GM19372 (cell line): Measurements from ENCODE around the gene STX8.
"Not testable (repeated sequence)": the region's sequence is repeated elsewhere in the genome, so short reads cannot be mapped to it uniquely, and the experiment has no call there.

Experiments used
- ATAC-seq: cut with Tn5 transposase; IDR thresholded peaks from one replicate; pipeline ENCODE4 v1.9.1; 2021; ENCODE audit warnings: mild to moderate bottlenecking, low read depth, moderate library complexity; ENCODE audit not compliant: unreplicated experiment

The STX8 gene

GRCh38 chr17:9575381-9576101 lies at the start of gene STX8:
Gene STX8, minus strand, starts transcription at chr17:9575820. Its CDS starts 12 bp downstream, at chr17:9575808.
- peak; percentile 75 for ATAC-seq

- ATAC-seq = no peak
These were observed 47.3 kb upstream of the STX8 start for GRCh38 chr17:9622961-9623360.

GRCh38 chr17:9615486-9615885 lies 39.9 kb upstream of the STX8 start:
- ATAC-seq = no peak

DNA sequence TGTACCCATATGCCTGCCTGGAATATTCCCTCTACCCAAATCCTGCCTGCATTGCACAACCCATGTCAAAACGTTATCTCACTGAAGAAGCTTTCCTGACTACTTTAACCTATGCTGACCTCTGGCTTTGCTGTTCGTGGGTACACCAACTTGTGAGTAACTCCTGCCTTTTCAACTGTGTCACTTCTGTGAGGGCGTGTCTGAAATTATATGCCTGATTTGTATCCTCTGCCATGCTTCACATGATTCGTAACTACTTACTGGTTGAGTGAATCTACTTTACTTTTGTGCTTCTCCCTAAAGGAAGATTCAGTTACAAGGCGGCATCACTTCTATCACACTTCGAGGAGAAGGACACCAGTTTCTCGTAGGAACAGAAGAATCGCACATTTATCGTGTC lies 36.4 kb upstream of the STX8 start:
- ATAC-seq = no peak

DNA sequence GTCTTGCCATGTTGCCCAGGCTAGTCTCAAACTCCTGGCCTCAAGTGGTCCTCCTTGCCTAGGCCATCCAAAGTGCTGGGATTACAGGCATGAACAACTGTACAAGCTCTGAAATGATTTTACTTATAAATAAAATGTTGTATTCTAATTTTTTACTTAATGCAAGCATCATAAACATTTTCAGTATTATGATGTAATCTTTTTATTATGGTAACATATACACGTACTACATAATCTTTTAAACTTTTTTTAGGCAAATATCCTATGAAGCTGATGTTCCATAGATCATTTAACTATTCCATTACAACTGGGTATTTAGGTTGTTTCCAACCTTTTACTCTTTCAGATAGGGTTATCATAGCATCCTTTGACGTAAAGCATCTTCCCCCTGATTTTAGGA lies 35.9 kb upstream of the STX8 start:
- no peak for ATAC-seq

GRCh38 chr17:9607058-9607457 lies 31.4 kb upstream of the STX8 start:
- ATAC-seq = not testable (repeated sequence)

GRCh38 chr17:9606453-9606852 lies 30.8 kb upstream of the STX8 start:
- ATAC-seq = no peak

DNA sequence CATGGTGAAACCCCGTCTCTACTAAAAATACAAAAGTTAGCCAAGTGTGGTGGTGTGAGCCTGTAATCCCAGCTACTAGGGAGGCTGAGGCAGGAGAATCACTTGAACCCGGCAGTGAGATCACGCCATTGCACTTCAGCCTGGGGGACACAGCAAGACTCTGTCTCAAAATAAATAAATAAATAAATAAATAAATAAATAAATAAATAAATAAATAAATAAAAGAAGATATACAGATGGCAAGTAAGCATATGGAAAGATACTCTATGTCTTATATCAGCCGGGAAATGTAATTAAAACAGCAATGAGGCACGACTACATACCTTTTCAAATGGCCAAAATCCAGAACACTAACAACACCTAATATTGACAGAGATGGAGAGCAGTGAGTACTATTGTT lies 29.0 kb upstream of the STX8 start:
- not testable (repeated sequence) for ATAC-seq

GRCh38 chr17:9598661-9599060 lies 23.0 kb upstream of the STX8 start:
- no peak for ATAC-seq

DNA sequence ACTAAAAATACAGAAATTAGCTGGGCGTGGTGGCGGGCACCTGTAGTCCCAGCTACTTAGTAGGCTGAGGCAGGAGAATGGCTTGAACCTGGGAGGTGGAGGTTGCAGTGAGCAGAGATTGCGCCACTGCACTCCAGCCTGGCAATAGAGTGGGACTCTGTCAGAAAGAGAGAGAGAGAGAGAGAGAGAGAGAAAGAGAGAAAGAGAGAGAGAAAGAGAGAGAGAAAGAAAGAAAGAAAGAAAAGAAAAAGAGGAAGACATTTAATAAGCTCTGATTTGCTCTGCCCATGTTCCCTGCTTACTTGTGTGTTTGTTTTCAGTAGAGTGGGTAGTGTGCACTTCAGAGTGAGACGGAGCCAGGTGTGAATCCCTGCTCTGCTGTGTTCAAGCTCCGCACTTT lies 22.0 kb upstream of the STX8 start:
- ATAC-seq = not testable (repeated sequence)

- ATAC-seq = no peak
These were observed 18.4 kb upstream of the STX8 start for GRCh38 chr17:9594065-9594464.

DNA sequence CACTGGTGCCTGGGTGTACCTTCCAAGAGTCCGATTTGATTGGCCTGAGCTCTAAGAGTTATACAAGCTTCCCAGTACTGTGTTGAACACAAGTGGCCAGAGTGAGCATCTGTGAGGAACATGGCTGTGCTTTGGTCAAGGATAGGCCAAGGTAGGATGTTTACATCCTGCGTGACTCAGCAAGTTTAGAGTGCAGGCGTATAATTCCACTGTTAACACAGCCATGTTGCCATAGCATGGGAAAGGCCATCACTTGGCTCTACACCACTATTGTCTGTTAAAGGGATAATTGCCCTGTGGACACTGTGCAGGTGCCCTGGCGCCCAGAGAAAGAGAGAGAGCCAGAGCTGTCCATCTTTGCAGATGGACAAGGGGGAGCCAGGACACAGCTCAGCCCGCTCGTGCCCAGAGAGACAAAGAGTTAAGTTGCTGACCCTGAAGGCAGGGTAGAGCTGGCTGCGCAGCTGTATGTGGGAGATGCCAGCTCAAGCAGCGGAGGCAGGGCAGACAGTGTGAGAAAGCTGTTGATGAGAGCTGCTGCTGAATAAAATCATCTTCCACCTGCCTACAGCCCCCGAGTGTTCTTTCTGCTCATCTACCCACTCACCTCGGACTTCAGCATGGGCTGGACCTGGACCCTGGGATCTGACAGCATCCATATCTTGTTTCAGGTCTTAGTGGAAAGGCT lies 12.5 kb upstream of the STX8 start:
- ATAC-seq = no peak

DNA sequence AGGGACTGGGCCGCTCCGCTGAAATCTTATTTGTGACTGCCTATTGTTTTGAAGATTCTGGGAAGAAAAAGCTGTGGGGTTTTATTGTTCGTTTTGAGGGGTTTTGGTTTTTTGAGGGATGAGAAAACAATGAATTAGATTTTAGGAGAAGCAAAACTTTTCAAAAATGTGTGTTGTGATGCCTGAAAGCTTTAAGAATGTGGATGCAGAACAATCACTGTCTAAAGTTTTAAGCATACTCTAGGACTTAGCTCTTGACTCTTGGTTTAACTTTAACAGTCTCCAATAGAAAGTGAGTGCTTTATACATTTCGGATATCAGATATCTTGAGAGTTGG lies 1.7 kb upstream of the STX8 start:
- no peak for ATAC-seq

GRCh38 chr17:9576521-9577372 lies 1.1 kb upstream of the STX8 start, which contains the start of gene CFAP52:
Gene CFAP52, plus strand, starts transcription at chr17:9576642. Its CDS starts 54 bp downstream, at chr17:9576696.
- no peak for ATAC-seq

- ATAC-seq = no peak
These were observed 4.4 kb downstream of the STX8 start for GRCh38 chr17:9571201-9571600.

DNA sequence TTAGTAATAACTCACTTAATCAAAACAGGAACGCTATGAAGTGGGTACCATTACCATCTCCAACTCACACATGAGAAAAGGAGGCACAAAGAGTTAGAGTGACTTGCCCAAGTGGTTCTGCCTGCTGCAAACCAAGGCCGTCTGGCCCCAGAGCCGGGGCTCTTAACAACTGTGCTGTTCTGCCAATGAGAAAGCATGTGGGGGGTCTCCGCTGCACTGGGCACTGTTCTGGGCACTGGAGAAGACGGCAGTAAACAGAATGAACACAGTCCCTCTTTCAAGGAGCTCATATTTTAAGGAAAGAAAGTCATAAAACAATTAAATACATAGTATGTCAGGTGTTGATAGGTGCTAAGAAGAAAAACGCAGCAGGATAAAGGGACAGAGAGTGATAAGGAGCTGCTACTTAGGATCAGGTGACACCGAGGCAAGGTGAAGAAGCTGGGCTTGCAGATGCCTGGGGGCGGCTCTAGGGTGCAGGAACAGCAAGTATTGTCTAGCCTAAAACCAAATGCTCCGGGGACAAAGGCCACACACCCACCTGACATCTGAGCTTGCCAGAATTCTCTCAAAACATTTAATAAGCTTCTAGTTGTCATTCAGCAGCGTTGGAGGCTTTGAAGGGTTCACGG lies 6.5 kb downstream of the STX8 start:
- no peak for ATAC-seq

DNA sequence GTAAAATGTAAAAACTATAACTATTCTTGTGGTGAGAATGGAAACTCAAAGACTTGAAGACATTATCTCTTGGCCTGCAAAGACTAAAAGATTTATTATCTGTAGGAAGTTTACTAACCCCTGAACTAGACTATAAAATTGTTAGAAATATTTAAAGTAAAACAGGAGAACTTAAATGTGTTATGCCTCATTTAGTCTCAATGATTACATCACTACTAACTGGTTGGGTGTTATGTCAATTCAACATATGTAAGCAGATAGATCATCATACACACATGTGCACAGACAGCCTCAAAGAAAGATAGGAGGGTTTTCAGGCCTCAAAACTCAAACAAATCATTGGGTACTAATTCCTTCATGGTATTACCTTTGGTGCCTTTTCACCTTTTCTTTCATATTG lies 7.6 kb downstream of the STX8 start:
- ATAC-seq = no peak

DNA sequence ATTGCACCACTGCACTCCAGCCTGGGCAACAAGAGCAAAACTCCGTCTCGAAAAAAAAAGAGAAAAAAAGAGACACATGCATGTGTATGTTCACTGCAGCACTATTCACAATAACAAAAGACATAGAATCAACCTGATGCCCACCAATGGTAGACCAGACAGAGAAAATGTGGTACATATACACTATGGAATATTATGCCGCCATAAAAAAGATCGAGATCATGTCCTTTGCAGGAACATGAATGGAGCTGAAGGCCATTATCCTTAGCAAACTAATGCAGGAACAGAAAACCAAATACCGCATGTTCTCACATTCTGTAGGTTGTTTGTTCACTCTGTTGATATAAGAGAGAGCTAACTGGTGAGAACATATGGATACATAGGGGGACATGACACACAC lies 8.9 kb downstream of the STX8 start:
- ATAC-seq = not testable (repeated sequence)

GRCh38 chr17:9566067-9566466 lies 9.6 kb downstream of the STX8 start:
- ATAC-seq = no peak

GRCh38 chr17:9564104-9564503 lies 11.5 kb downstream of the STX8 start:
- no peak for ATAC-seq

GRCh38 chr17:9557857-9558256 lies 17.8 kb downstream of the STX8 start:
- ATAC-seq = no peak
